Activated T-cell treated with anti-CD3 and anti-CD28 coated beads, Interleukin-2, amount 50 U/mL, for 72 hours (primary cell): ENCODE measurements around the gene TNRC6B. TPM values are rescaled to one million over a fixed set of nuclear protein-coding genes. Genes with fewer than 3 reads are reported as not detected.
A peak's percentile ranks its signal among the peaks of the same experiment; 100 is the strongest.
"Not testable (repeated sequence)": the region's sequence is repeated elsewhere in the genome, so short reads cannot be mapped to it uniquely, and the experiment has no call there.

Experiments
- ATAC-seq, 2 donors: fragments of 150-1000 bp; cut with Tn5 transposase; replicated peaks in 1 of 2; 2 replicates each; pipeline ENCODE4 v1.10.0; 2021; ENCODE audit warnings: moderate library complexity in 2 of 2, mild to moderate bottlenecking in 1 of 2
- DNase-seq, 2 donors: peaks; one replicate each; pipeline ENCODE4 v3.0.0; 2021 to 2022; ENCODE audit warnings: mixed read lengths in 1 of 2
- H3K27ac Mint-ChIP-seq: one replicate; pipeline ENCODE4 v1.8.0; 2022; ENCODE audit warnings: mild to moderate bottlenecking, moderate library complexity, mixed read lengths
- H3K27me3 Mint-ChIP-seq: one replicate; pipeline ENCODE4 v1.8.0; 2022; ENCODE audit warnings: low read depth, mixed read lengths
- H3K36me3 Mint-ChIP-seq, 2 donors: one replicate each; pipeline ENCODE4 v1.8.0; 2022; ENCODE audit warnings: mixed read lengths in 2 of 2, mild to moderate bottlenecking in 1 of 2; ENCODE audit not compliant: insufficient read depth in 2 of 2
- H3K4me1 Mint-ChIP-seq: one replicate; pipeline ENCODE4 v1.8.0; 2022; ENCODE audit warnings: low read depth, mixed read lengths
- H3K4me3 Mint-ChIP-seq, 2 donors: one replicate each; pipeline ENCODE4 v1.8.0; 2022; ENCODE audit warnings: mild to moderate bottlenecking in 2 of 2, mixed read lengths in 2 of 2, moderate library complexity in 2 of 2
- H3K9me3 Mint-ChIP-seq, 2 donors: one replicate each; pipeline ENCODE4 v1.8.0; 2022; ENCODE audit warnings: mixed read lengths in 2 of 2
- total RNA-seq, 2 donors: library from RNA; stranded (reverse); gene quantifications; one replicate each; pipeline ENCODE4 v1.2.3, GENCODE V29; 2022

The TNRC6B gene
- total RNA-seq, 2 donors from 2014 or later = 62.5 to 65.3 TPM

DNA sequence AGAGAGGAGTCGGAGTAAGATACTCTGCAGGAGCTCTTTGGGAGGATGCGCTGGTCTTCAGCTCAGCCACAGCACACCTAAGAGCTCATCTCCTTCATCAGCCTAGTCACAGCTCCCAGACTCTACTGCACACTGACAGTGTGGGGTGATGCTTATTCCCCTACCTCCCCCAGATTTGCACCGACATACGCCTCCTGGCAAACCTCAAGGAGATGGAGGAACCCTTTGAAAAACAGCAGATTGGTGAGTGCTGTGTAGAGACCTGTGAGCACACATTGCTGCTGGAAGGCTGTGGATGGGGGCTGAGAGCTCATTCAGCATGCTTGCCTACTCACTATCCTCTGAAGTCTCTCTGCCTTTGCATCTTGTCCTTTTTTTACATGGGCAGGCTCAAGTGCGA, 183.4 kb downstream of the TNRC6B start:
- Mint-ChIP-seq H3K27me3 (no peaks in the 10 kb centered on the region), H3K4me3 (no peak overlapping the region), H3K9me3 (no peaks in the 10 kb centered on the region), H3K4me1 (peaks cover 16% of the 10 kb centered on the region), H3K27ac (no peak overlapping the region), H3K36me3 (peaks cover 24 to 63% of the 10 kb centered on the region in 2 donors)
- ATAC-seq = no peak
- no peak for DNase-seq

DNA sequence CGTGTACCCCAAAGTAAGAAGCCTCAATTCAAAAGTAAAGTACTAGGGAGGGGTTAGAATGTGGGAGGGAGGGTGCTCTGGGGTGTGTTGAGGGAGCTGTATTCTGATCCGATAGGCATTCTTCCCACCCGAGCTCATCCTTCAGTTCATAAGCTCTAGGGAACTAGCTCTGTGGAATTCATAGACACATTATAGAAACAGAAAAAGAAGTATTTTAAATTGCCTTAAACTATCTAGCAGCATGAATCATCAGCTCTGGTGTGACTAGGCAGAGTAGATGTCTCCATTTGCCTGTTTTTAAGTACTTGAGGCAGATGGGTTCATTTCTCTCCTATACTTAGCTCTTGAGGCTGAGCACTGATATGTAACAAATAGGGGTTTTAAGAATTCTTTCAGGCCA, 185.3 kb downstream of the TNRC6B start:
- ATAC-seq (no peak), DNase-seq (no peak)
- no peaks in the 10 kb centered on the region for H3K27me3 Mint-ChIP-seq
- no peak overlapping the region for H3K27ac Mint-ChIP-seq
- peaks cover 16% of the 10 kb centered on the region for H3K4me1 Mint-ChIP-seq
- no peaks in the 10 kb centered on the region for H3K9me3 Mint-ChIP-seq
- no peak overlapping the region for H3K4me3 Mint-ChIP-seq
- H3K36me3 Mint-ChIP-seq = peaks cover 23 to 61% of the 10 kb centered on the region in 2 donors

DNA sequence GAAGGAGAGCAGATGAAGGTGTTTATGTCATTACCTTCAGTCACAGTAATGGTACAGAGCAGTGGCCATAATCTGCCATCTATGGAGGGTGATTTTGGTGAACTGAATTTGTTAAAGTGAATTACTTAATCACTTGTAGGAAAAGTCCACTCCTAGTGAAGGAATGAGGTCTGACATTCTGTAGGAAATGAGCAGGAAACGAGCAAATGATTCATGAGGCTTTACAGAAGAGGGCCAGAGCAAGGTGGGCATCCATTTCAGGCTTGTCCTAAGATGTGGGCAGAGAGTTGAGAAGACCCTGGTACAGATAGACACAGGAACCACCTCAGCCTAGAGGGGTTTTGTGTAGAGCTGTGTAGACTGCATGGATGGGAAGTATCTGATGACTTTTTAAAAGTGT, 186.7 kb downstream of the TNRC6B start:
- DNase-seq (no peak), ATAC-seq (no peak)
- H3K9me3 Mint-ChIP-seq = no peaks in the 10 kb centered on the region
- H3K4me3 Mint-ChIP-seq = no peak overlapping the region
- peaks cover 16 to 52% of the 10 kb centered on the region in 2 donors for H3K36me3 Mint-ChIP-seq
- H3K27ac Mint-ChIP-seq = no peak overlapping the region
- no peaks in the 10 kb centered on the region for H3K27me3 Mint-ChIP-seq
- peaks cover 11% of the 10 kb centered on the region for H3K4me1 Mint-ChIP-seq

DNA sequence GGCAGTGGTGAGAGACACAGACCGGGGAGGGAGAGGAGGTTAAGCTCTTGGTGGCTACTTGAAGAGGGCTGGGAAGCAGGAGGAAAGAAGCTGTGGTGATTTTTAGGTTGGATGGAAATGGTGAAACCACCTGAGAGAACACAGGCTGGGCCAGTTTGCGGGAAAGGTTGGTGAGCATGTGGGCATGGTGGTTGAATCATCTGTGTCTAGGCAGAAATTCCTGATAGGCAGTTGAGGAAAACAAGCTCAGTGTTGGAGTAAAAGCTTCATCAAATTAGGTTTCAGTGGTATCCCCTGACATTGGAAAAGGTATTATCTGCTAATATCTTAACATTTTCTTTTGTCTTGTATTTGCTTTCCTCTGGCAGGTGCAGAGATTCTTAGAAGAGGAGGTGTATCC, 188.3 kb downstream of the TNRC6B start:
- peaks cover 13% of the 10 kb centered on the region for H3K4me1 Mint-ChIP-seq
- DNase-seq (no peak), ATAC-seq (no peak)
- H3K4me3 Mint-ChIP-seq = no peak overlapping the region
- no peaks in the 10 kb centered on the region for H3K9me3 Mint-ChIP-seq
- peak overlapping the region; percentile 6 for H3K27ac Mint-ChIP-seq
- H3K27me3 Mint-ChIP-seq = no peaks in the 10 kb centered on the region
- H3K36me3 Mint-ChIP-seq = peaks cover 14 to 43% of the 10 kb centered on the region in 2 donors

DNA sequence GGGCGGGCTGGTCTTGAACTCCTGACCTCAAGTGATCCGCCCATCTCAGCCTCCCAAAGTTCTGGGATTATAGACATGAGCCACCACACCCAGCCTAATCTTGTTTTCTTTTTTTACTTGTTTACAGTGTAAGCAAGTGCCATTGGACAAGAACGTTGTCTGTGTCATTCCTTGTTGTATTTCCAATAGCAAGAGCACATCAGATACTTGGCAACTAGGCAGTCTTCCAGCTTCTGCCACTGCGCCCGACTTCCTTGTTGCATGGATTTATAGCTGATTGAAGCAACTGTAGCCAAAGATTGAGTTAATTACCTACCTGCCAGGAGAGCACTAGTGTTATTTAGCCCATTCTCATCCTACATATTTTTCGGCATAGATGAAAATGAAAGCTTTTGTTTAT, 189.6 kb downstream of the TNRC6B start:
- Mint-ChIP-seq H3K4me3 (no peak overlapping the region), H3K36me3 (peaks cover 9 to 36% of the 10 kb centered on the region in 2 donors), H3K9me3 (no peaks in the 10 kb centered on the region), H3K27ac (peak overlapping the region; percentile 40), H3K27me3 (no peaks in the 10 kb centered on the region), H3K4me1 (peaks cover 18% of the 10 kb centered on the region)
- DNase-seq (no peak), ATAC-seq (no peak)

DNA sequence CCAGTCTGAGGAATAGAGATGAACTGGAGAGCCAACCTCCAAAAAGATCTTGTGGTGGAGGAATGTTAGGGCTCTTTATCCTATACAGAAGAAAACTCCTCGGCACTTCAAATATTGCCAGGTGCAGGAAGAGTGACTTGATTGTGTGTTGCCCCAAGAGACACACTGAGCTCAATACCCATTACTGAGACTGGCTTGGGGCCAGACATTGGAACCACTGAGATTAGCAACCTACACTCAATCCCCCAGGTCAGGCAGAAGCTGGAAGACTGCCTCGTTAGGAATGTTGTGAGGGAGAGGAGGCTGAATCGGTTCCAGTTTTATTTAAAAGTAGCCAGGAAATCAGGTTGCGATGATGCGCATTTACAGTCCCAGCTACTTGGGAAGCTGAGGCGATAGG, 190.3 kb downstream of the TNRC6B start:
- no peak overlapping the region for H3K4me3 Mint-ChIP-seq
- no peak overlapping the region for H3K27ac Mint-ChIP-seq
- H3K4me1 Mint-ChIP-seq = peaks cover 22% of the 10 kb centered on the region
- no peak for ATAC-seq
- peaks cover 6 to 33% of the 10 kb centered on the region in 2 donors for H3K36me3 Mint-ChIP-seq
- no peaks in the 10 kb centered on the region for H3K9me3 Mint-ChIP-seq
- no peak for DNase-seq
- no peaks in the 10 kb centered on the region for H3K27me3 Mint-ChIP-seq

DNA sequence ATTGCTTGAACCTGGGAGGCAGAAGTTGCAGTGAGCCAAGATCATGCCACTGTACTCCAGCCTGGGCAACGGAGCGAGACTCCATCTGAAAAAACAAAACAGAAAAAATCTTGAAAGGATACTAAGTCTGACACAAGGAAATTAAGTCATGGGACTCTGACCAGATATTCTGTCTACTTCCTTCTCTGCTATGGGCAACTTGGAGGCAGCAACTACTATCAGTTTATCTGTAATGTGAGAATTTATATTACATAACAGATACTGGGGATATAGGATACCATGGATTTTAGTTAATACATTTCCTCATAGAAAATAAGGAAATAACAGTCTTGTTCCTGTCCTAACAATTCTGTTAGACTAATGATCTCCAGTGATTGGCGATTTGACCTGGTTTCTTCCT, 191.1 kb downstream of the TNRC6B start:
- no peak for DNase-seq
- H3K36me3 Mint-ChIP-seq = peaks cover 6 to 32% of the 10 kb centered on the region in 2 donors
- H3K9me3 Mint-ChIP-seq = no peaks in the 10 kb centered on the region
- no peak overlapping the region for H3K27ac Mint-ChIP-seq
- no peak overlapping the region for H3K4me3 Mint-ChIP-seq
- H3K4me1 Mint-ChIP-seq = peaks cover 22% of the 10 kb centered on the region
- no peaks in the 10 kb centered on the region for H3K27me3 Mint-ChIP-seq
- no peak for ATAC-seq

DNA sequence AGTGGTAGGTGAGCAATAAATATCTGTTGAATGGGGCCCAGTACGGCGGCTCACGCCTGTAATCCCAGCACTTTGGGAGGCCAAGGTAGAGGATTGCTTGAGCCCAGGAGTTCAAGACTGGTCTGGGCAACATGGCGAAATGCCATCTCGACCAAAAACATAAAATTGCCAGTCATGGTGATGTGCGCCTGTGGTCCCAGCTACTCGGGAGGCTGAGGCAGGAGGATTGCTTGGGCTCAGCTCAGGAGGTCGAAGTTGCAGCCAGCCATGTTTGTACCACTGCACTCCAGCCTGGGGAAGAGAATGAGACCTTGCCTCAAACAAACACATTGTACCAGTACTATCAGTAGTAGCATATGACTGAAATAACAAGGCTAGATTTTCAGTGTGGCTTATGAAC, 196.8 kb downstream of the TNRC6B start:
- Mint-ChIP-seq H3K4me3 (no peak overlapping the region), H3K27me3 (no peaks in the 10 kb centered on the region), H3K36me3 (peaks cover 0 to 7% of the 10 kb centered on the region in 2 donors), H3K4me1 (peaks cover 16% of the 10 kb centered on the region), H3K27ac (no peak overlapping the region), H3K9me3 (no peaks in the 10 kb centered on the region)
- ATAC-seq (no peak), DNase-seq (no peak)

DNA sequence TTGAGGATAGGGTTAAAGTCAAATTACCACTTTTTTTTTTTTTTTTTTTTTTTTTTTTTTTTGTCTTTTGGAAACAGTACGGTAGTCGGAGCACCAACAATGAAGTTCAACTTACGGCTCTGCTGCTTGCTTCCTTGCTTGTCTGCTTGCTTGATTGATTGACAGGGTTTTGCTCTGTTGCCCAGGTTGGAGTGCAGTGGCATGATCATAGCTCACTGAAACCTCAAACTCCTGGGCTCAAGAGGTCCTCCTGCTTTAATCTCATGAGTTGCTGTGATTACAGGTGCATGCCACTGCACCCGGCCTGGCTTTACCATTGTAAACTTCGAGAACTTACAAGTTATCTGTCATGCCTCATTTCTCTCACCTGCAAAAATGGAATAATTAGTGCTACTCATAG, 198.4 kb downstream of the TNRC6B start:
- ATAC-seq = no peak
- Mint-ChIP-seq H3K36me3 (peaks cover 0 to 7% of the 10 kb centered on the region in 2 donors), H3K4me1 (peaks cover 13% of the 10 kb centered on the region), H3K4me3 (no peak overlapping the region), H3K9me3 (no peaks in the 10 kb centered on the region), H3K27ac (no peak overlapping the region), H3K27me3 (no peaks in the 10 kb centered on the region)
- DNase-seq = no peak

DNA sequence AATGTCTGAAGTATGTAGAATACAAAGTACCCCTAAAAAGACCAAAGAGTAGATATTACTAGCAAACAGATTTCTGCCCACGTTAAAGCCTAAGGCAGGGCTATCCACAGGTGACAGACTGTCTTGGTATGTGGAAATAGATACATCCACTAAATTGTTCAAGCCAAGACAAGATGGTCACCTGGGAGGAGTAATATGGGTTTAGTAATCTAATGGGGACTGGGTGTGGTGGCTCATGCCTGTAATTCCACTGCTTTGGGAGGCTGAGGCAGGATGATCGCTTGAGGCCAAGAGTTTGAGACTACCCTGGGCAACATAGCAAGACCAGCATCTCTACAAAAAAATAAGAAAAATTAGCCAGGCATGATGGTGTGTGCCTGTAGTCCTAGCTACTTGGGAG, 200.2 kb downstream of the TNRC6B start:
- H3K4me1 Mint-ChIP-seq = peaks cover 11% of the 10 kb centered on the region
- H3K36me3 Mint-ChIP-seq = peaks cover 0 to 2% of the 10 kb centered on the region in 2 donors
- no peaks in the 10 kb centered on the region for H3K27me3 Mint-ChIP-seq
- no peaks in the 10 kb centered on the region for H3K9me3 Mint-ChIP-seq
- ATAC-seq (no peak), DNase-seq (no peak)
- H3K4me3 Mint-ChIP-seq = no peak overlapping the region
- no peak overlapping the region for H3K27ac Mint-ChIP-seq

DNA sequence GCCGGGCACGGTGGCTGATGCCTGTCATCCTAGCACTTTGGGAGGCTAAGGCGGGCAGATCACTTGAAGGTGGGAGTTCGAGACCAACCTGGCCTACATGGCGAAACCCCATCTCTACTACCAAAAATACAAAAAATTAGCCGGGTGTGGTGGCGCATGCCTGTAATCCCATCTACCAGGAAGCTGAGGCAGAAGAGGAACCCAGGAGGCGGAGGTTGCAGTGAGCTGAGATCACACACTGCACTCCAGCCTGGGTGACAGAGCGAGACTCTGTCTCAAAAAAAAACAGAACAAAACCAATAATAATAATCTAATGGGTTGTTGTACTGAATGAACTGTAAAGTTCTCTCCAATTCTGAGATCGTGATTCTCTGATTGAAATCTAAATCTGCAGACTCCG, 200.7 kb downstream of the TNRC6B start:
- not testable (repeated sequence) for H3K9me3 Mint-ChIP-seq, H3K4me3 Mint-ChIP-seq, H3K27me3 Mint-ChIP-seq, H3K27ac Mint-ChIP-seq, DNase-seq, ATAC-seq, H3K36me3 Mint-ChIP-seq
- peaks cover 16% of the 10 kb centered on the region for H3K4me1 Mint-ChIP-seq

DNA sequence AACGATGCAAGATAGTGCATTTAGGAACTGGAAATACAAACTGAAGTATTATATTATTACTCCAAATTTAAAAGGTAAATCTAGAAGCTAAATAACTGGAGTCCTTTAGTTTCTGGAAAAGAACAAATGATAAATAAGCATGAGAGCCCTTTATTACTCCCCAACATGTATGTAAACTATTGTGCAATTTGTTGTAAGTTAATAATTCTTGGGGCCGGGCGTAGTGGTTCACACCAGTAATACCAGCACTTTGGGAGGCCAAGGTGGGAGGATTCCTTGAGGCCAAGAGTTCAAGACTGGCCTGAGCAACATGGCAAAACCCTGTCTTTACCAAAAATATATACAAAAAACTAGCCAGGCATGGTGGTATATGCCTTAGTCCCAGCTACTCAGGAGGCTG, 203.7 kb downstream of the TNRC6B start:
- H3K27ac Mint-ChIP-seq = no peak overlapping the region
- no peak overlapping the region for H3K4me3 Mint-ChIP-seq
- H3K27me3 Mint-ChIP-seq = no peaks in the 10 kb centered on the region
- no peak for DNase-seq
- H3K9me3 Mint-ChIP-seq = no peaks in the 10 kb centered on the region
- ATAC-seq = no peak
- H3K36me3 Mint-ChIP-seq = no peaks in the 10 kb centered on the region
- peaks cover 43% of the 10 kb centered on the region for H3K4me1 Mint-ChIP-seq

DNA sequence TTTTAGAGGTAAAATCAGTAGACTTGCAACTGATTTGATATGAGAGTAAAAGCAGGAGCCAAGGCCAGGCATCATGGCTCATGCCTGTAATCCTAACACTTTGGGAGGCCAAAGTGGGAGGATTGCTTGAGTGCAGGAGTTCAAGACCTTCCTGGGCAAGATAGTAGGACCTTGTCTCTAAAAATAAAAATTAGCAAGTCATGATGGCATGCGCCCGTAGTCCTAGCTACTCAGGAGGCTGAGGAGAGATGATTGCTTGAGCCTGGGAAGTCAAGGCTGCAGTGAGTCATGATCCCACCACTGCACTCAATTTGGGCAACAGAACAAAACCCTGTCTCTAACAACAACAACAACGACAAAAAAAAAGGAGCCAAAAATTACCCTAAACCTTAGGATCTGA, 206.2 kb downstream of the TNRC6B start:
- H3K27ac Mint-ChIP-seq = peak overlapping the region; percentile 18
- H3K4me3 Mint-ChIP-seq = peak overlapping the region in 1 of 2 donors; percentile 7
- no peaks in the 10 kb centered on the region for H3K27me3 Mint-ChIP-seq

DNA sequence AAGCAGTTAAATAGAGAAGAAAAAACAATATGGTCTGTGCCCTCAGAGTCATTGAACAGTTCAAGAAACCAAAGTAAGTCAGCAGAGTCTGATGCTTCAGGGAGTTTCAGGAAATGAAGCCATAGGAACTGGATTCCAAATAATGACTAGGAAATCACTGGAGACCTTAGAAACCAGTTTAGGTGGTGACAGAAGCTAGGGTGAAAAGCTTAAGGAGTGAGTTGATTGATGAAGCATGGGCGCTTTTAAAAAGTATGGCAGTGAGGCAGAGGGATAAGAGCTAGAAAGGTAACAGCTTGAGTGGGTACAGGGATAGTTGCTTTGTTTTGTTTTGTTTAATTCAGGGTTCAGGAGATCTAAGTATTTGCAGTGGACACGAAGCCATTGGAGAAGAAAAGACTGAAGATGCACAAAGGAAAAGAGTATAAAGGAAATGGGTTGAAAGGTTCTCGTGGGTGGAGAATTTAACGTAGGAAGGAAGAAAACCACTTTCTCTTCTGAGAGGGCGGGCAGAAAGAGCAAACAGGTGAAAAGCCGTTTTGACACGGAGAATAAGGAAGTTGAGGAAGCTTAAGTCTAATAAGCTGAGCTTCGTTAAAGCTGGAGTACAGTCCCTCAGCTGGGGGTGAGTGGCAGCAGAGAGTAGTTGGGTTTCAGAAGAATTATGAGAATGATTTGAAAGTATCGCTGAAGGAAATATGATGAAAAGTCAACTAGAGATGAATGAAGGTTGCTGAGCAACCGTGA, 207.5 kb downstream of the TNRC6B start:
- peaks cover 60% of the 10 kb centered on the region for H3K4me1 Mint-ChIP-seq
- DNase-seq (peak; percentile 30 to 36), ATAC-seq (peak; percentile 61 to 84)

More for the DNA sequence above, 206.2 kb downstream of the TNRC6B start:
- peaks cover 59% of the 10 kb centered on the region for H3K4me1 Mint-ChIP-seq
- no peak for ATAC-seq
- no peaks in the 10 kb centered on the region for H3K9me3 Mint-ChIP-seq
- no peak for DNase-seq
- H3K36me3 Mint-ChIP-seq = peaks cover 0 to 3% of the 10 kb centered on the region in 2 donors

More for the DNA sequence above, 207.5 kb downstream of the TNRC6B start:
- peak overlapping the region; percentile 85 for H3K27ac Mint-ChIP-seq
- no peaks in the 10 kb centered on the region for H3K9me3 Mint-ChIP-seq
- peak overlapping the region; percentile 74 to 86 for H3K4me3 Mint-ChIP-seq
- no peaks in the 10 kb centered on the region for H3K27me3 Mint-ChIP-seq
- H3K36me3 Mint-ChIP-seq = peaks cover 0 to 4% of the 10 kb centered on the region in 2 donors
